Measurements from ENCODE around the gene FAM222B. TPM values are rescaled to one million over a fixed set of nuclear protein-coding genes. Genes with fewer than 3 reads are reported as not detected.
"Not testable (repeated sequence)": the region's sequence is repeated elsewhere in the genome, so short reads cannot be mapped to it uniquely, and the experiment has no call there.

FAM222B gene
- total RNA-seq, 1 experiment from 2014 or later: 39.5 TPM

DNA sequence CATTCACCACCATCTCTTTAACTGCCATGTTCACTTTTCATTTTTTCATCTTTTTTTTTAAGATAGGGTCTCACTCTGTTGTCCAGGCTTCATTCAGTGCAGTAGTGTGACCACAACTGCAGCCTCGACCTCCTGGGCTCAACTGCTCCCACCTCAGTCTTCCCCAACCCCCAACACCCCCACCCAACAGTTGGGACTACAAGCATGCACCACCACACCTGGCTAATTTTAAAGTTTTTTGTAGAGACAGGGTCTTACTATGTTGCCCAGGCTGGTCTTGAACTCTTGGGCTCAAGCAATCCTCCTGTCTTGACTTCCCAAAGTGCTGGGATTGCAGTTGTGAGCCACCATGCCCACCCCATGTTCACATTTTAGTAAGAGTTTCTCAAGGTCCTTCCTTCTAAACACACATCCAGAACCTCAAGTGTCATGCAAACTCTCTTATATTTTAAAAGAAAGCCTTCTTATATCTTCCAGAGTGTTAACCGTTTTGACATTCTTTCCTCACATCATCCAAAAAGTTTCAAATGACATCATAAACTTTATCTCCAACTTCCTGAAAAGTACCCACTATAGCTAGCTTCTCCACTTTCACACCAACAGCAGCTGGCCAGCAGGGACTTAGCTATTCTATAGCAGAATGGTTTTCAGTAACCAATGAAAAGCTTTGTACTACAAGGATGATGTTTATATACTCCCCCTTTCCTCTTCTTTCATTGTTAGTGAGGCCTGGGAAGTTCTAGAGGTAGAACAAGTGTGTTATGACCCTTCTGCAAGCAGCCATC lies 49.5 kb downstream of the FAM222B start:
- TF ChIP-seq, protein P1, sequence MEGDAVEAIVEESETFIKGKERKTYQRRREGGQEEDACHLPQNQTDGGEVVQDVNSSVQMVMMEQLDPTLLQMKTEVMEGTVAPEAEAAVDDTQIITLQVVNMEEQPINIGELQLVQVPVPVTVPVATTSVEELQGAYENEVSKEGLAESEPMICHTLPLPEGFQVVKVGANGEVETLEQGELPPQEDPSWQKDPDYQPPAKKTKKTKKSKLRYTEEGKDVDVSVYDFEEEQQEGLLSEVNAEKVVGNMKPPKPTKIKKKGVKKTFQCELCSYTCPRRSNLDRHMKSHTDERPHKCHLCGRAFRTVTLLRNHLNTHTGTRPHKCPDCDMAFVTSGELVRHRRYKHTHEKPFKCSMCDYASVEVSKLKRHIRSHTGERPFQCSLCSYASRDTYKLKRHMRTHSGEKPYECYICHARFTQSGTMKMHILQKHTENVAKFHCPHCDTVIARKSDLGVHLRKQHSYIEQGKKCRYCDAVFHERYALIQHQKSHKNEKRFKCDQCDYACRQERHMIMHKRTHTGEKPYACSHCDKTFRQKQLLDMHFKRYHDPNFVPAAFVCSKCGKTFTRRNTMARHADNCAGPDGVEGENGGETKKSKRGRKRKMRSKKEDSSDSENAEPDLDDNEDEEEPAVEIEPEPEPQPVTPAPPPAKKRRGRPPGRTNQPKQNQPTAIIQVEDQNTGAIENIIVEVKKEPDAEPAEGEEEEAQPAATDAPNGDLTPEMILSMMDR (IDR thresholded peaks at IDR 0.05; ENCODE audit: insufficient read depth in 1 of 2, low read depth in 1 of 2, low read length in 1 of 2, severe bottlenecking in 1 of 2, unreplicated experiment in 1 of 2): no peak
- no peaks in the 10 kb centered on the region for H3K4me1 Mint-ChIP-seq (ENCODE audit: low read depth, unreplicated experiment)
- H3K4me3 ChIP-seq (ENCODE audit: low read depth, low read length): no peak overlapping the region
- peaks cover 21% of the 10 kb centered on the region for H3K36me3 Mint-ChIP-seq (ENCODE audit: insufficient read depth, unreplicated experiment)
- H3K9me3 ChIP-seq: no peaks in the 10 kb centered on the region
- no peak overlapping the region for H3K4me3 Mint-ChIP-seq (ENCODE audit: unreplicated experiment)
- no peak for DNase-seq
- H3K36me3 ChIP-seq (ENCODE audit: control insufficient read depth, insufficient read depth, low read length): no peaks in the 10 kb centered on the region
- no peaks in the 10 kb centered on the region for H3K27me3 Mint-ChIP-seq (ENCODE audit: insufficient read depth, unreplicated experiment)
- intact Hi-C loops (cut with micrococcal nuclease; ENCODE audit: unreplicated experiment): no loop called here
- H3K9me3 Mint-ChIP-seq (ENCODE audit: unreplicated experiment): no peaks in the 10 kb centered on the region
- no TSS peak for BruUV-seq (replicated peaks)
- no peak overlapping the region for H3K27ac Mint-ChIP-seq (ENCODE audit: unreplicated experiment)
- ChIA-PET POLR2A (no interaction called here), CTCF (interaction anchor here (0.8 to 1.2 kb wide), 3 partner anchors 30 to 86 kb away, joined by 3 to 4 read pairs (median 4); no protein-coding TSS in a partner anchor)
- H3K27me3 ChIP-seq (replicated peaks; ENCODE audit: control insufficient read depth, insufficient read depth, low read length): no peaks in the 10 kb centered on the region
- no peaks in the 10 kb centered on the region for H3K4me1 ChIP-seq

DNA sequence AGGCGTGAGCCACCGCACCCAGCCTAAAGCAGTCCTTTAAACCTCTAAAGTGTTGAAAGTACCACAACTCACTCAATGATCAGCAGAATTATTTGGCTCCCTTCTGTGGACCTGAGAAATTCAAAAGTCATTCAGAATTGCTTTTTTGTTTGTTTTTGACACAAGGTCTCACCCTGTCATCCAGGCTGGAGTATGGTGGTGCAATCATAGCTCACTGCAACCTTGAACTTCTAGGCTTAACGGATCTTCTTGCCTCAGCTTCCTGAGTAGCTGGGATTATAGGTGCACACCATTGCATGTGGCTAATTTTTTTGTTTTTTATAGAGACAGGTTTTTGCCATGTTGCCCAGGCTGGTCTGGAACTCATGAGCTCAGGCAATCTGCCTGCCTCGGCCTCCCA lies 54.5 kb downstream of the FAM222B start:
- Mint-ChIP-seq H3K4me3 (ENCODE audit: unreplicated experiment) (no peak overlapping the region), H3K27me3 (ENCODE audit: insufficient read depth, unreplicated experiment) (no peaks in the 10 kb centered on the region), H3K4me1 (ENCODE audit: low read depth, unreplicated experiment) (no peaks in the 10 kb centered on the region), H3K36me3 (ENCODE audit: insufficient read depth, unreplicated experiment) (peaks cover 10% of the 10 kb centered on the region), H3K9me3 (ENCODE audit: unreplicated experiment) (no peaks in the 10 kb centered on the region), H3K27ac (ENCODE audit: unreplicated experiment) (no peak overlapping the region)
- Histone ChIP-seq H3K4me1 (no peaks in the 10 kb centered on the region), H3K27me3 (replicated peaks; ENCODE audit: control insufficient read depth, insufficient read depth, low read length) (no peaks in the 10 kb centered on the region), H3K9me3 (no peaks in the 10 kb centered on the region), H3K4me3 (ENCODE audit: low read depth, low read length) (no peak overlapping the region), H3K36me3 (ENCODE audit: control insufficient read depth, insufficient read depth, low read length) (no peaks in the 10 kb centered on the region)
- BruUV-seq (replicated peaks): no TSS peak
- ChIA-PET CTCF (no interaction called here), POLR2A (interaction anchor here (0.6 kb wide), 1 partner anchor 15 kb away, joined by 3 read pairs; no protein-coding TSS in a partner anchor)
- intact Hi-C loops (cut with micrococcal nuclease; ENCODE audit: unreplicated experiment): no loop called here
- DNase-seq: no peak
- TF ChIP-seq, protein P1 (IDR thresholded peaks at IDR 0.05; ENCODE audit: insufficient read depth in 1 of 2, low read depth in 1 of 2, low read length in 1 of 2, severe bottlenecking in 1 of 2, unreplicated experiment in 1 of 2): no peak

DNA sequence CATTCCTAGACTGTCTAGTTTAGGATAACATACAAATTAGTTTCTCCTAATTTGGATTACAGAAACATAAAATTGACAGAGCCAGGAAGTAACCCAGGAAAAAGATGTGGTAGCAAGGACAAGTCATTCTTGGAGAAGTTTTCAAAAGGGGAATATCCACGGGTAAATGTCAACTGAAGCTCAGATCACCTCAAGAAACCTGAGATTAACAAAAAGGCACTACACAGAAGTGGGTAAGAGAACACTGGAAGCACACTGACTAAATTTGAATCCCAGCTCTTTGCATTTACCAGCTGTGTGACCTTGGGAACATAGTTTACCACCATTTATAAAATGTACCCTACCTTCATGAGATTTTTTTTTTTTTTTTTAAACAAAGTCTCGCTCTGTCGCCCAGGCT lies 59.4 kb downstream of the FAM222B start:
- Mint-ChIP-seq H3K4me3 (ENCODE audit: unreplicated experiment) (no peak overlapping the region), H3K27ac (ENCODE audit: unreplicated experiment) (no peak overlapping the region), H3K9me3 (ENCODE audit: unreplicated experiment) (no peaks in the 10 kb centered on the region), H3K4me1 (ENCODE audit: low read depth, unreplicated experiment) (no peaks in the 10 kb centered on the region), H3K27me3 (ENCODE audit: insufficient read depth, unreplicated experiment) (no peaks in the 10 kb centered on the region), H3K36me3 (ENCODE audit: insufficient read depth, unreplicated experiment) (peaks cover 17% of the 10 kb centered on the region)
- CTCF ChIA-PET: interaction anchor here (0.6 kb wide), 2 partner anchors 40 to 154 kb away, joined by 3 read pairs; no protein-coding TSS in a partner anchor
- TF ChIP-seq, protein P1 (IDR thresholded peaks at IDR 0.05; ENCODE audit: insufficient read depth in 1 of 2, low read depth in 1 of 2, low read length in 1 of 2, severe bottlenecking in 1 of 2, unreplicated experiment in 1 of 2): no peak
- Histone ChIP-seq H3K36me3 (ENCODE audit: control insufficient read depth, insufficient read depth, low read length) (no peaks in the 10 kb centered on the region), H3K4me3 (ENCODE audit: low read depth, low read length) (no peak overlapping the region), H3K27me3 (replicated peaks; ENCODE audit: control insufficient read depth, insufficient read depth, low read length) (no peaks in the 10 kb centered on the region), H3K9me3 (no peaks in the 10 kb centered on the region), H3K4me1 (no peaks in the 10 kb centered on the region)
- no peak for DNase-seq
- intact Hi-C loops (cut with micrococcal nuclease; ENCODE audit: unreplicated experiment): no loop called here
- BruUV-seq (replicated peaks): no TSS peak
- POLR2A ChIA-PET: no interaction called here

DNA sequence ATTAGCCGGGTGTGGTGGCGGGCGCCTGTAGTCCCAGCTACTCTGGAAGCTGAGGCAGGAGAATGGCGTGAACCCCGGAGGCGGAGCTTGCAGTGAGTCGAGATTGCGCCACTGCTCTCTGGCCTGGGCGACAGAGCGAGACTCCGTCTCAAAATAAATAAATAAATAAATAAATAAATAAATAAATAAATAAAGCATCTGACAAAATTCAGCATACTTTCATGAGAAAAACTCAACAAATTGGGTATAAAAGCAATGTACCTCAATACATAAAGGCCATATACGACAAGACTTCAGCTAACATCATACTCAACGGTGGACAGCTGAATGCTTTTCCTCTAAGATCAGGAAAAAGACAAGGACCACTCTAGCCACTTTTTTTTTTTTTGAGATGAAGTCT lies 63.0 kb downstream of the FAM222B start:
- H3K9me3 ChIP-seq; H3K4me1 Mint-ChIP-seq (ENCODE audit: low read depth, unreplicated experiment); H3K27ac Mint-ChIP-seq (ENCODE audit: unreplicated experiment); H3K36me3 ChIP-seq (ENCODE audit: control insufficient read depth, insufficient read depth, low read length); intact Hi-C loops (cut with micrococcal nuclease; ENCODE audit: unreplicated experiment); POLR2A ChIA-PET; H3K4me3 ChIP-seq (ENCODE audit: low read depth, low read length); H3K27me3 Mint-ChIP-seq (ENCODE audit: insufficient read depth, unreplicated experiment); H3K4me3 Mint-ChIP-seq (ENCODE audit: unreplicated experiment); H3K27me3 ChIP-seq (replicated peaks; ENCODE audit: control insufficient read depth, insufficient read depth, low read length); H3K9me3 Mint-ChIP-seq (ENCODE audit: unreplicated experiment); H3K4me1 ChIP-seq; CTCF ChIA-PET; BruUV-seq (replicated peaks); DNase-seq: not testable (repeated sequence)
- H3K36me3 Mint-ChIP-seq (ENCODE audit: insufficient read depth, unreplicated experiment): peaks cover 43% of the 10 kb centered on the region

Data from Caco-2 (cell line).